ENCODE data around the gene FAM107B.

GRCh38 chr10:14700546-14700945, 74.2 kb downstream of the FAM107B start:
- TF ChIP-seq CTCF (IDR thresholded peaks at IDR 0.05) (no peak), EZH2phosphoT487 (IDR thresholded peaks at IDR 0.05) (no peak), EZH2 (IDR thresholded peaks at IDR 0.05) (no peak)

Measured in neural progenitor cell (in vitro differentiated cells).